Pancreas (tissue), 10 donors: ENCODE results near the gene MPP7. TPM values are rescaled to one million over a fixed set of nuclear protein-coding genes. Genes with fewer than 3 reads are reported as not detected.

ENCODE experiments used
- ATAC-seq, 4 donors: fragments of 200-7000 bp; cut with Tn5 transposase; one replicate each; pipeline versions ENCODE4 v1.8.0 to v1.9.1; 2020; ENCODE audit warnings: mild to moderate bottlenecking in 4 of 4, moderate library complexity in 4 of 4
- DNase-seq, 6 donors: peaks; one replicate each; pipeline ENCODE4 v3.0.0-alpha.2; 2020
- FAIRE-seq: peaks from 2 replicates; lab custom pipeline; 2012; peaks lifted over from hg19 to GRCh38; lab: Jason Lieb, UNC
- H3K27ac ChIP-seq, 4 donors: fragments of 200-600 bp; sonication (generic); 1 replicate in 3 of 4; 2 replicates in 1 of 4; pipeline versions ENCODE4 v1.5.0 to v1.8.0; 2020
- H3K27me3 ChIP-seq, 4 donors: fragments of 200-600 bp; one replicate each; pipeline ENCODE4 v1.8.0; 2021
- H3K36me3 ChIP-seq, 3 donors: fragments of 200-600 bp; sonication (generic) in 1 of 3; one replicate each; pipeline versions ENCODE4 v1.5.0 to v1.8.0; 2020 to 2021
- H3K4me1 ChIP-seq, 3 donors: fragments of 200-600 bp; one replicate each; pipeline ENCODE4 v1.8.0; 2021
- H3K4me3 ChIP-seq, 4 donors: fragments of 200-600 bp; sonication (generic) in 2 of 4; one replicate each; pipeline versions ENCODE4 v1.5.0 to v1.8.0; 2020 to 2021
- H3K9me3 ChIP-seq, 4 donors: fragments of 200-600 bp; one replicate each; pipeline ENCODE4 v1.8.0; 2021
- WGBS, 2 donors: extraction: QIAGEN DNeasy Blood & Tissue Kit; methylation state at CpG; one replicate each; pipeline ENCODE4 v1.1.7; 2013; 5-methylcytosine and 5-hydroxymethylcytosine counted together
- intact Hi-C, 3 donors: fragments of 100-400 bp; cut with DNase I; formaldehyde crosslinking; loops; one replicate each; pipeline versions ENCODE4 v1.11.1 to v1.14.2; 2022
- polyA plus RNA-seq, 2 donors: library from polyadenylated mRNA; stranded (reverse); fragments of 200-250 nt; gene quantifications; one replicate each; pipeline ENCODE4 v1.2.3, GENCODE V29; 2013
- total RNA-seq, 6 donors: library from RNA; stranded (reverse); fragmentation: NEBNext Ultra II Directional in 4 of 6; extraction: Animal tissue kit (Norgen Biotek cat#: 25700) in 4 of 6; gene quantifications; one replicate each; pipeline versions ENCODE4 v1.2.1 to v1.2.4, GENCODE V29; 2021 to 2023
- TF ChIP-seq, protein P1 (sequence below), 4 donors: fragments of 200-600 bp; sonication (generic) in 3 of 4; IDR thresholded peaks; one replicate each; pipeline versions ENCODE4 v1.5.0 to v1.8.0; 2021; ENCODE audit warnings: antibody characterized with exemption in 4 of 4
- donor health status: healthy with polysubstance abuse.
- donor health status: DM: no; HTN: no; CAD: no; lungs with moderate emphysema.
- donor health status: DM: no; HTN: no; CAD: no.
- donor health status: control.
- donor health status: control.
- donor health status: Bipolar disorder and iron deficiency.
- donor health status: DM: yes; HTN: yes; CAD: no.
- donor health status: DM: no; HTN: no; CAD: no.
- donor health status: DM: no; HTN: no; CAD: no.
- donor health status: DM: yes; HTN: yes; CAD: no.

MPP7 gene
- total and polyA plus RNA-seq, 8 donors: 2.8 to 21.6 (median 14.6) TPM

GRCh38 chr10:28302012-28302637, 739 bp downstream of the MPP7 start:
- peak overlapping the region; percentile 55 to 73 (median 69) for H3K4me3 ChIP-seq
- TF ChIP-seq, protein P1, sequence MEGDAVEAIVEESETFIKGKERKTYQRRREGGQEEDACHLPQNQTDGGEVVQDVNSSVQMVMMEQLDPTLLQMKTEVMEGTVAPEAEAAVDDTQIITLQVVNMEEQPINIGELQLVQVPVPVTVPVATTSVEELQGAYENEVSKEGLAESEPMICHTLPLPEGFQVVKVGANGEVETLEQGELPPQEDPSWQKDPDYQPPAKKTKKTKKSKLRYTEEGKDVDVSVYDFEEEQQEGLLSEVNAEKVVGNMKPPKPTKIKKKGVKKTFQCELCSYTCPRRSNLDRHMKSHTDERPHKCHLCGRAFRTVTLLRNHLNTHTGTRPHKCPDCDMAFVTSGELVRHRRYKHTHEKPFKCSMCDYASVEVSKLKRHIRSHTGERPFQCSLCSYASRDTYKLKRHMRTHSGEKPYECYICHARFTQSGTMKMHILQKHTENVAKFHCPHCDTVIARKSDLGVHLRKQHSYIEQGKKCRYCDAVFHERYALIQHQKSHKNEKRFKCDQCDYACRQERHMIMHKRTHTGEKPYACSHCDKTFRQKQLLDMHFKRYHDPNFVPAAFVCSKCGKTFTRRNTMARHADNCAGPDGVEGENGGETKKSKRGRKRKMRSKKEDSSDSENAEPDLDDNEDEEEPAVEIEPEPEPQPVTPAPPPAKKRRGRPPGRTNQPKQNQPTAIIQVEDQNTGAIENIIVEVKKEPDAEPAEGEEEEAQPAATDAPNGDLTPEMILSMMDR (IDR thresholded peaks at IDR 0.05): no peak
- no peaks in the 10 kb centered on the region for H3K27me3 ChIP-seq
- DNase-seq (peak in 1 of 6 donors; percentile 30), ATAC-seq (peak in 3 of 4 donors; percentile 4 to 11 (median 10)), FAIRE-seq (no peak)
- peaks cover 7 to 18% (median 15%) of the 10 kb centered on the region in 3 donors for H3K4me1 ChIP-seq
- peak overlapping the region; percentile 88 to 97 (median 91) for H3K27ac ChIP-seq
- intact Hi-C loops: loop anchor here in 1 of 3 donors (10.0 kb wide), 1 partner anchor 83 kb away; no protein-coding TSS in a partner anchor
- 2 to 3% methylated on average over 25 of the region's 25 CpGs for WGBS, 2 donors
- H3K9me3 ChIP-seq: no peaks in the 10 kb centered on the region
- no peaks in the 10 kb centered on the region for H3K36me3 ChIP-seq

DNA sequence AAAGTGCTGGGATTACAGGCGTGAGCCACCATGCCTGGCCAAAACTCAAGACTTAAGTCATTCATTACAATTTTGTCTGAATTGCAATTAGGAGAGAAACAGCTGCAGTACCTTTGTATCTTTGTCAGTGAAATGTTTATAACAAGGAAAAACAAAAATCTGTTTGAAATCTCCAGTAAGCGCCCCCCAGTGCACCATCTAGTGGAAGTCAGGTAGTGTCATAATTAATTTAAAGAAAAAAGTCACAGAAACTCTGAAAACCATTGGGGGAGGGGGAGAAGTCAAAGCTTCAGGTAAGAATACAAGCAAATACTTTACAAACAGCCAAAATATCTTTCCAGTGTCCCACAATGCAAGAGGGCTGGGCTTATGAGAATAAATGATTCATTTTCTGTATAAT, 2.8 kb downstream of the MPP7 start:
- no peak overlapping the region for H3K4me3 ChIP-seq
- intact Hi-C loops: loop anchor here in 1 of 3 donors (10.0 kb wide), 1 partner anchor 85 kb away; no protein-coding TSS in a partner anchor
- no peak overlapping the region for H3K27ac ChIP-seq
- ATAC-seq: no peak
- 85 to 92% methylated on average over 2 of the region's 2 CpGs for WGBS, 2 donors
- H3K27me3 ChIP-seq: no peaks in the 10 kb centered on the region
- peaks cover 19 to 28% (median 23%) of the 10 kb centered on the region in 3 donors for H3K4me1 ChIP-seq
- no peak for DNase-seq
- TF ChIP-seq, protein P1 (IDR thresholded peaks at IDR 0.05): no peak
- H3K36me3 ChIP-seq: no peaks in the 10 kb centered on the region
- no peaks in the 10 kb centered on the region for H3K9me3 ChIP-seq
- FAIRE-seq: no peak

DNA sequence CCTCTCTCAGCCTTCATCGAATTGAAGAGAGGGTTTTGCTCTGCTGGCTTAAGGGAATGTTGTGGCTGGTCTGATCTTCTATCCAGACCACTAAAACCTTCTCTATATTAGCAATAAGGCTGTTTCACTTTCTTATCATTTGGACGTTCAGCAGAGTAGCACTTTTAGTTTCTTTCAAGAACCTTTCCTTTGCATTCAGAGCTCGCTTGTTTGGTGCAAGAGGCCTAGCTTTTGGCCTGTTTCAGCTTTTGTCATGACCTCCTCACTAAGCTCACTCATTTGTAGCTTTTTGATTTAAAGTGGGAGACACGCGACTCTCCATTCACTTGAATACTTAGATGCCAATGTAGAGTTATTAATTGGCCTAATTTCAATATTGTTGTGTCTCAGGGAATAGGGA, 3.9 kb downstream of the MPP7 start:
- Histone ChIP-seq H3K4me3 (no peak overlapping the region), H3K27me3 (no peaks in the 10 kb centered on the region), H3K27ac (no peak overlapping the region), H3K4me1 (peaks cover 16 to 26% (median 19%) of the 10 kb centered on the region in 3 donors), H3K9me3 (no peaks in the 10 kb centered on the region), H3K36me3 (no peaks in the 10 kb centered on the region)
- no peak for DNase-seq
- no peak for FAIRE-seq
- WGBS, 2 donors: 71 to 79% methylated on average over 5 of the region's 5 CpGs
- intact Hi-C loops: no loop called here
- TF ChIP-seq, protein P1 (IDR thresholded peaks at IDR 0.05): no peak
- ATAC-seq: no peak

DNA sequence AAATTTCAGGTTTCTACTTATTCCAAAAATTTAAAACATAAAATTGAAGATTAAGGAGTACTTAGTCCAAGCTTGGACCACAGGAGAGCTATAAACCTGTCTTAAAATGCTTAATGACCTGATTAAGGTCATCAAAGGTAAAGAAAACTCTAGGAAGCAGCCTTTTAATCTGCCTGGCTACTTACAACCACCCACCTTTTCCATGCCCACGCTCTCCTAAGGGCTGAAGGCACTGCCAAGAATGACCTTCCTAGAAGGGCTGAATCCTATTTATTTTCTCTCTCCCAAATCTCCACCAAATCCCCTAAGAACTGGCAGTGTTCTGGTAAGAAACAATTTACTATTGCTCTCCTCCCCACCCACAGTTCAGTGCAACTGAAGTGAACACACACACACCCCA, 6.8 kb downstream of the MPP7 start:
- ATAC-seq (peak in 3 of 4 donors; percentile 17 to 48 (median 40)), DNase-seq (no peak), FAIRE-seq (no peak)
- no peaks in the 10 kb centered on the region for H3K36me3 ChIP-seq
- H3K27me3 ChIP-seq: no peaks in the 10 kb centered on the region
- TF ChIP-seq, protein P1 (IDR thresholded peaks at IDR 0.05): no peak
- H3K4me1 ChIP-seq: peaks cover 9 to 23% (median 20%) of the 10 kb centered on the region in 3 donors
- peak overlapping the region in 1 of 4 donors; percentile 35 for H3K27ac ChIP-seq
- WGBS, 2 donors: 10% methylated on average over 1 of the region's 1 CpG
- H3K4me3 ChIP-seq: no peak overlapping the region
- H3K9me3 ChIP-seq: no peaks in the 10 kb centered on the region
- intact Hi-C loops: no loop called here

- H3K9me3 ChIP-seq: no peaks in the 10 kb centered on the region
- no peaks in the 10 kb centered on the region for H3K36me3 ChIP-seq
- no peak overlapping the region for H3K4me3 ChIP-seq
- peak overlapping the region in 2 of 4 donors; percentile 2 to 35 for H3K27ac ChIP-seq
- ATAC-seq (peak in 2 of 4 donors; percentile 17 to 52), FAIRE-seq (peak; percentile 39), DNase-seq (no peak)
- 11 to 21% methylated on average over 3 of the region's 3 CpGs for WGBS, 2 donors
- TF ChIP-seq, protein P1 (IDR thresholded peaks at IDR 0.05): no peak
- peaks cover 8 to 21% (median 17%) of the 10 kb centered on the region in 3 donors for H3K4me1 ChIP-seq
- no peaks in the 10 kb centered on the region for H3K27me3 ChIP-seq
- intact Hi-C loops: no loop called here
Measured at GRCh38 chr10:28295336-28295735, 7.5 kb downstream of the MPP7 start.
